ENCODE data around the gene MRPL58. TPM values are rescaled to one million over a fixed set of nuclear protein-coding genes. Genes with fewer than 3 reads are reported as not detected.

Gene MRPL58
- total RNA-seq (2021) (41.8 to 43.7 TPM (median 41.9 TPM) in 3 replicates), Bru-seq, nascent RNA (percentile 80 among the genes with signal in this experiment)
- long read RNA-seq, experiment 1, transcript MRPL58-201 (6 exons, 890 nt), result major isoform, 39 of 43 reads
- long read RNA-seq, experiment 1, partial matches to known transcripts, result 0 of 43 reads
- long read RNA-seq, experiment 1, other reads (novel, unspliced or antisense), result 3 of 43 reads
- long read RNA-seq, experiment 2, transcript MRPL58-201 (6 exons, 890 nt), result major isoform, 53 of 74 reads
- long read RNA-seq, experiment 2, partial matches to known transcripts, result 4 of 74 reads
- long read RNA-seq, experiment 2, other reads (novel, unspliced or antisense), result 14 of 74 reads
- long read RNA-seq, experiment 3, transcript MRPL58-201 (6 exons, 890 nt), result major isoform, 164 of 181 reads
- long read RNA-seq, experiment 3, transcript MRPL58-204 (6 exons, 593 nt), result minor isoform, 6 of 181 reads
- long read RNA-seq, experiment 3, partial matches to known transcripts, result 2 of 181 reads
- long read RNA-seq, experiment 3, other reads (novel, unspliced or antisense), result 9 of 181 reads

- Mint-ChIP-seq H3K36me3 (peaks cover 7% of the 10 kb centered on the region; the same call in 1 of the 2 replicates), H3K27ac (peak within 1 kb of the TSS; percentile 99), H3K27me3 (ENCODE audit: low read depth) (no peaks in the 10 kb centered on the region), H3K4me1 (peaks cover 26% of the 10 kb centered on the region), H3K4me3 (peak within 1 kb of the TSS; percentile 73), H3K9me3 (no peaks in the 10 kb centered on the region)
- peak; percentile 94 for DNase-seq (ENCODE audit: low spot score)
- ChIA-PET POLR2A (interaction anchor here (0.6 to 3.5 kb wide), 20 partner anchors 9 to 380 kb away, joined by 3 to 30 read pairs (median 4); partner anchors contain the start of genes CDR2L, FDXR, HID1 and KCTD2), CTCF (interaction anchor here (0.5 to 7.0 kb wide), 41 partner anchors 10 to 276 kb away, joined by 3 to 139 read pairs (median 5); partner anchors contain the start of genes ATP5PD, CDR2L, FDXR and HID1)
- peak; percentile 81 for ATAC-seq
- peak; percentile 82 for TF ChIP-seq TEAD1 (CRISPR knock-in tag; IDR thresholded peaks at IDR 0.05)
- TF ChIP-seq ZBTB21 (CRISPR knock-in tag; IDR thresholded peaks at IDR 0.05; ENCODE audit: borderline replicate concordance), result peak; percentile 44; the same call in 1 of the 2 replicates
- TF ChIP-seq ZSCAN18 (CRISPR knock-in tag; IDR thresholded peaks at IDR 0.05), result no peak
- no peak for TF ChIP-seq FOXJ3 (CRISPR knock-in tag; IDR thresholded peaks at IDR 0.05; ENCODE audit: borderline replicate concordance)
- TF ChIP-seq KAT7 (CRISPR knock-in tag; IDR thresholded peaks at IDR 0.05; ENCODE audit: borderline replicate concordance), result peak; percentile 94; the same call in 1 of the 2 replicates
- peak; percentile 53 for TF ChIP-seq NFYB (CRISPR knock-in tag; conservative IDR thresholded peaks at IDR 0.05; ENCODE audit: low read depth)
- no peak for TF ChIP-seq ZNF121 (CRISPR knock-in tag; IDR thresholded peaks at IDR 0.05)
- TF ChIP-seq TP53 (CRISPR knock-in tag; IDR thresholded peaks at IDR 0.05), result peak; percentile 79
- TF ChIP-seq PRRX2 (CRISPR knock-in tag; IDR thresholded peaks at IDR 0.05), result no peak
- TF ChIP-seq CREM (CRISPR knock-in tag; IDR thresholded peaks at IDR 0.05), result peak; percentile 83; the same call in 1 of the 2 replicates
- peak; percentile 11; the same call in 1 of the 2 replicates for TF ChIP-seq PRDM15 (CRISPR knock-in tag; IDR thresholded peaks at IDR 0.05)
- 0 out of 2 replicates have a peak, but pooled peaks have one; percentile 80 for TF ChIP-seq PREB (CRISPR knock-in tag; IDR thresholded peaks at IDR 0.05; ENCODE audit: borderline replicate concordance)
- TF ChIP-seq MAX (CRISPR knock-in tag; IDR thresholded peaks at IDR 0.05), result peak; percentile 79; the same call in 1 of the 2 replicates
- TF ChIP-seq ZNF232 (CRISPR knock-in tag; IDR thresholded peaks at IDR 0.05), result peak; percentile 70; the same call in 1 of the 2 replicates
- 0 out of 2 replicates have a peak, but pooled peaks have one; percentile 54 for TF ChIP-seq CREB1 (CRISPR knock-in tag; IDR thresholded peaks at IDR 0.05)
- no peak for TF ChIP-seq CDX4 (CRISPR knock-in tag; IDR thresholded peaks at IDR 0.05; ENCODE audit: borderline replicate concordance)
- peak; percentile 91 for TF ChIP-seq SP1 (CRISPR knock-in tag; conservative IDR thresholded peaks at IDR 0.05)
- no peak for TF ChIP-seq ZNF671 (CRISPR knock-in tag; IDR thresholded peaks at IDR 0.05)
- 0 out of 2 replicates have a peak, but pooled peaks have one; percentile 73 for TF ChIP-seq AFF4 (CRISPR knock-in tag; IDR thresholded peaks at IDR 0.05; ENCODE audit: borderline replicate concordance)
- peak; percentile 28; the same call in 1 of the 2 replicates for TF ChIP-seq FOXP1 (CRISPR knock-in tag; IDR thresholded peaks at IDR 0.05; ENCODE audit: borderline replicate concordance)
- peak; percentile 71; the same call in 1 of the 2 replicates for TF ChIP-seq HMGXB4 (CRISPR knock-in tag; IDR thresholded peaks at IDR 0.05)
Measured at GRCh38 chr17:75012346-75013091, at the start of gene MRPL58. MRPL58 (plus strand) TSS chr17:75012670; CDS start chr17:75012687, 17 bp downstream.

All from WTC11 (cell line).